ENCODE measurements around the gene CBLN3.
A peak's percentile ranks its signal among the peaks of the same experiment; 100 is the strongest.

The CBLN3 gene

DNA sequence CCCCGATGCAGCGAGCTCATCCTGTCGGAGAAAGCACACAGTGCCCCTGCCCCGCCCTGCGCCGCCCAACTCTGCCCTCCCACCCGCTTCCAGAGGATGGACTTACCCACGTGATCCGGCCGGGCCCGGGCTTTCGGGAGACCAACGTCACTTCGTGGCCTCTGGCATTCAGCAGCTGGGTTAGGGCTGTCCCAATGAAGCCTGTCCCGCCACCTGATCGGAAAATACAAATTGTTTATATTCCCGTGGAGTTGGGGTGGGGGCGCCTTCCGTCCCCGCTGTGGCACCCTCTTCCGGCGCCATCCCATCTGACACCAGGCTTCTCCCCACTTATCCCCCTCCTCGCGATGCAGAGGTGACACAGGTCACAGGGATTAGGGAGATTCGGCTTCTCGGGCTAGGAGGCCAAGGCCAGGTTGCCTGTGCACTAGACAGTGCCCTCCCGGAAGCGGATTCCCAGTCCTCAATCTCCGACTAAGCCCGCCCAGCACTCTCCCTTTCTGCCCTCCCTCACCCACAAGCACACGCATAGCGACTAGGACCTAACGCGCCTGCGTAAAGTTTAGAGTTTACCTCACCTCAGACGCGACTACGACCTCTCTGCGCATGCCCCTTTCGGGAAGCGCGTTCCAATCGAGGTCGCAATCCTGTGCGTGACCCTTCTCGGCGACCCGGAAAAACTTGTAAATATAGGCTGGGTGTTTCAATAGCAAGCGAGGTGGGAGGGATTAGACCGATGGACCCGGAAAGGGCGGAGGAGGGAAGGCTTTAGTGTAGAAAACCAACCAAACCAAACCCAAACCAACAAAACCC, 13.0 kb upstream of the CBLN3 start, which contains the start of gene SDR39U1:
TSS of gene SDR39U1 (minus strand) at position 537 of the 813 bp plus-strand sequence. CDS start at position 530, 7 bp downstream.
- Mint-ChIP-seq H3K9me3 (no peaks in the 10 kb centered on the region), H3K36me3 (ENCODE audit: low read depth) (peaks cover 25% of the 10 kb centered on the region), H3K4me1 (ENCODE audit: low read depth) (peaks cover 32% of the 10 kb centered on the region), H3K27ac (peak within 1 kb of the TSS; percentile 96), H3K27me3 (ENCODE audit: low read depth) (no peaks in the 10 kb centered on the region), H3K4me3 (peak within 1 kb of the TSS; percentile 92)

- Mint-ChIP-seq H3K36me3 (ENCODE audit: low read depth) (peaks cover 26% of the 10 kb centered on the region), H3K9me3 (no peaks in the 10 kb centered on the region), H3K27me3 (ENCODE audit: low read depth) (no peaks in the 10 kb centered on the region), H3K4me3 (peak overlapping the region; percentile 92), H3K4me1 (ENCODE audit: low read depth) (peaks cover 36% of the 10 kb centered on the region), H3K27ac (peak overlapping the region; percentile 96)
Observed at GRCh38 chr14:24441904-24442239, 12.4 kb upstream of the CBLN3 start.

DNA sequence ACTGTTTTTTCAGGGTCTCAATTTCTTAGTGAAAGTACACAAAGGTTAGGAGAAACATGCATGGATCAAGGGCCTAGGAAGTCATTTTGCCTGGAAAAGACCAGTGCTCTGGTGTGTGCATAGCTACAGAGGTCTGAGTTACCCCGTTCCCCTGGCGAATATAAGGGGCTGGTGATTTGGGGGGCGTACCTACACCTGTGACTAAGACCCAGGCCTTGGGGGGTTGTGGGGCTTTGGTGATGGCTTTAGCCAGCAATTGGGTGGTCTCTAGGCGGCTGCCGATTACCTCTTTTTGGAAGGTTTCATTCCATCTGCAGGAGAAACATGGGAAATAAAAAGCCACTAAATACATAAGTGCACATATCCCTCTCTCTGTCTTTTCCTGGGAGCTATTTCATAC, 12.0 kb upstream of the CBLN3 start:
- Mint-ChIP-seq H3K27ac (peak overlapping the region; percentile 96), H3K36me3 (ENCODE audit: low read depth) (peaks cover 30% of the 10 kb centered on the region), H3K4me3 (peak overlapping the region; percentile 92), H3K4me1 (ENCODE audit: low read depth) (peaks cover 40% of the 10 kb centered on the region), H3K9me3 (no peaks in the 10 kb centered on the region), H3K27me3 (ENCODE audit: low read depth) (no peaks in the 10 kb centered on the region)

DNA sequence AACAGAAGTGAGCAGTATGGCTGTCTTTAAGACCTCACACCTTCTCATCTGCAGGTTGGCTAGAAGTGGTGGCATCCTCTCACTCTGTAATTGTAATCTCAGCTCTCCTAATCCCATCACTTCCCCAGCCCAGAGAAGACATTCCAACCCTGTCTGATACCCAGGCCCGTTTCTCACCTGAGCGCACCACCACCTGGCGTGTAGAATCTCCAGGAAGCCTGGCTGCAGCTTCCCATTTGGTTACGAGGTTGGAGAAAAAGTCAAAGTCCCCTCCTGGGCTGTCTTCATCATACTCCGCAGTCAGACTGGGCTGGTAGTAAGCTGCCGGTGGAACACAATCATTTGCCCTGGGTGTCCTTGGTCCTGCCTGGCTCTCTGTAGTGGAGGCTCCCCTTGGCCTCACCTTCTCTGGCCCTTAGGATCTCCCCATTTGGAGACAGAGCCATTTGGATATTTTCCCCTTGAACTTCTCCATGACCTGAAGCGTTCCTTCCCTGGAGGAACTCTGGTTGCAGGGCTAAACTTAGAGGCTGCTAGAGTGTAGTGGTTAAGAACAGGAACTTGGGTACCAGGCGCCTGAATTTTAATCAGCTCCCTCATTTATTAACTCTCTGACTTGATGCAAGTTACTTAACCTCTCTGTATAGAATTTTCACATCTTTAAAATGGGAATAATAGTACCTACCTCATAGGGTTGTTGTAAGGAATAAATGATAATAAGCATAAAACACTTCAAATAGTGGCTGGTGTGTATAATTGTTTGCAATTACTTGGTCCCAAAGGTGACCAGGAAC, 11.3 kb upstream of the CBLN3 start:
- H3K27me3 Mint-ChIP-seq (ENCODE audit: low read depth) = no peaks in the 10 kb centered on the region
- H3K36me3 Mint-ChIP-seq (ENCODE audit: low read depth) = peaks cover 32% of the 10 kb centered on the region
- H3K4me1 Mint-ChIP-seq (ENCODE audit: low read depth) = peaks cover 45% of the 10 kb centered on the region
- no peaks in the 10 kb centered on the region for H3K9me3 Mint-ChIP-seq
- no peak overlapping the region for H3K4me3 Mint-ChIP-seq
- H3K27ac Mint-ChIP-seq = peak overlapping the region; percentile 49

GRCh38 chr14:24439830-24440605, 10.6 kb upstream of the CBLN3 start:
- no peak overlapping the region for H3K4me3 Mint-ChIP-seq
- H3K4me1 Mint-ChIP-seq (ENCODE audit: low read depth) = peaks cover 52% of the 10 kb centered on the region
- H3K36me3 Mint-ChIP-seq (ENCODE audit: low read depth) = peaks cover 40% of the 10 kb centered on the region
- no peaks in the 10 kb centered on the region for H3K9me3 Mint-ChIP-seq
- H3K27ac Mint-ChIP-seq = no peak overlapping the region
- no peaks in the 10 kb centered on the region for H3K27me3 Mint-ChIP-seq (ENCODE audit: low read depth)

DNA sequence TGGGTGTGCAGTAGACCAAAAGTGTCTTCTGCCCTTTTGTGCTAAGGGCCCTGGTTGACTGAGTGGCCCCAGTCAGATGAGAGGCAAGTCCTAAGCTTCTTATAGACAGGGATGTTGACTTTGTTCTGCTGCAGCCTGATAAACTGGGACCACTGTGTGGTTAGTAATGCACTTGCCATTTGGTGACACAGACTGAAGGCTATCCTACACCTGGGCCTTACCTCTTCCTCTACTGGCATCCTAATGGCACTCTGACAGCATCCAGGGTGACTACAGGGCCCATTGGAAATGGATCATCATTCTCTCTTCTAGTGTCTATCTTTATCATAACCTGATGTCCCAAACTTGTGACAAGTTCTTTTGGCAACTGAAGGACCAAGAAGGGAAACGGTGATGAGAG, 9.8 kb upstream of the CBLN3 start:
- Mint-ChIP-seq H3K36me3 (ENCODE audit: low read depth) (peaks cover 46% of the 10 kb centered on the region), H3K27me3 (ENCODE audit: low read depth) (no peaks in the 10 kb centered on the region), H3K4me3 (no peak overlapping the region)

DNA sequence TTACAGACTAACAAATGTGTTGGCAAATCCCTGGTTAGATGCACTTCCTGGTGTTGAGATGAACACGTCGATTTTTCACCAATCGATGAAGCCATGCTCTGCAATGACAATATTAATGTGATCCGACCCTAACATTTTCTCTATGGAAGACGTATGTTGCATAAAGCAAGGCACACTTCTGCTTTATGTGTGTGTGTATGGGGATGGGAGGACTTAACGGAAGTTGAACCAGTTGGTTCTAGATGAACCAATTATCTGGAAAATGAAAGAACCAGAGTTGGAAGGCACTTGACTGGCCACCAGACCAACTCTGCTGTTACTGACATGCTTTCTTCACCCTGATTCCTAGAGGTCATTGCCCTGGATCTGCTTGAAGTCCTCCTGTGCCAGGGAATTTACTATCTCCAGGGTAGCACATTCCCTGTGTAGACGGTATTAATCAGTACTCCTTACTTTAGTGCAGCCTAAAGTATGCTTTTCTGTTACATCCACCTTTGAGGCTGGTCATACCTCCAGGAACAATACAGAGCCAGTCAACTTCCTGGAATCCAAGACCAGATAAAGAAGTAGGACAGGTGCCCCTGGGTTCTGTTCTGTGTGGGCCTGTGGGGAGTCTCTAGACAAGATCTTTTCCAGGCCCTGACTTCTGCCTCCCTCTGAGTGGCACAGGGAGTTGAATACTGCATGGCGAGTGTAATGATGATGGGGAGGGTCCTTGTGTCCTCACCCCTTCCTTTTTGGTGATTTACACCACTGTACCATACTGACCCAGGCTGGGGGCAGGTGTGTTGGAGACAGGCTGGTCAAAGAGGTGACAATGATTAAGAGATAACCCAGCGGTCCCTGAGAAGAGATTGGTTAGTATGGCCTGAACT, 9.0 kb upstream of the CBLN3 start:
- Mint-ChIP-seq H3K27me3 (ENCODE audit: low read depth) (no peaks in the 10 kb centered on the region), H3K27ac (peak overlapping the region; percentile 27), H3K4me1 (ENCODE audit: low read depth) (peaks cover 59% of the 10 kb centered on the region), H3K4me3 (no peak overlapping the region), H3K9me3 (no peaks in the 10 kb centered on the region), H3K36me3 (ENCODE audit: low read depth) (peaks cover 52% of the 10 kb centered on the region)

More for the DNA sequence above, 9.8 kb upstream of the CBLN3 start:
- peaks cover 55% of the 10 kb centered on the region for H3K4me1 Mint-ChIP-seq (ENCODE audit: low read depth)
- H3K9me3 Mint-ChIP-seq = no peaks in the 10 kb centered on the region
- peak overlapping the region; percentile 27 for H3K27ac Mint-ChIP-seq

DNA sequence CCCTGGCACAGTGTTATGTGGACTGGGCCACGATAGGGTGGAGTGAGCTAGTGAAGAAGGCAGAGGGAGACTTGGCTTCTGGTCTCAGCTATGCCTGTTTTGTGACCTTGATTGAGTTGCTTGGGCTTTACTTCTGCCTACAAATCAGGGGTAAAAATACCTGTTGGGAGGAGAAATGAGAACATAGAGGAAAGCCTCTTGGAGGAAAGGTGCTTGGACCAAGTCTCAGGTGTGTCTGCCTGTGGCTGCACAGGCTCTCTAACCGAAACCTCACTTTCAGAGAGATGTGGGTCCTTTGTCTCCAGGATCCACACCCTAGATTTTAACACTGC, 8.2 kb upstream of the CBLN3 start:
- Mint-ChIP-seq H3K4me1 (ENCODE audit: low read depth) (peaks cover 63% of the 10 kb centered on the region), H3K27ac (peak overlapping the region; percentile 60), H3K36me3 (ENCODE audit: low read depth) (peaks cover 57% of the 10 kb centered on the region), H3K27me3 (ENCODE audit: low read depth) (no peaks in the 10 kb centered on the region), H3K4me3 (no peak overlapping the region), H3K9me3 (no peaks in the 10 kb centered on the region)

- Mint-ChIP-seq H3K36me3 (ENCODE audit: low read depth) (peaks cover 56% of the 10 kb centered on the region), H3K27me3 (ENCODE audit: low read depth) (no peaks in the 10 kb centered on the region), H3K4me1 (ENCODE audit: low read depth) (peaks cover 63% of the 10 kb centered on the region), H3K4me3 (peak overlapping the region; percentile 37), H3K27ac (peak overlapping the region; percentile 71), H3K9me3 (no peaks in the 10 kb centered on the region)
Observed at GRCh38 chr14:24437020-24437735, 7.7 kb upstream of the CBLN3 start.

DNA sequence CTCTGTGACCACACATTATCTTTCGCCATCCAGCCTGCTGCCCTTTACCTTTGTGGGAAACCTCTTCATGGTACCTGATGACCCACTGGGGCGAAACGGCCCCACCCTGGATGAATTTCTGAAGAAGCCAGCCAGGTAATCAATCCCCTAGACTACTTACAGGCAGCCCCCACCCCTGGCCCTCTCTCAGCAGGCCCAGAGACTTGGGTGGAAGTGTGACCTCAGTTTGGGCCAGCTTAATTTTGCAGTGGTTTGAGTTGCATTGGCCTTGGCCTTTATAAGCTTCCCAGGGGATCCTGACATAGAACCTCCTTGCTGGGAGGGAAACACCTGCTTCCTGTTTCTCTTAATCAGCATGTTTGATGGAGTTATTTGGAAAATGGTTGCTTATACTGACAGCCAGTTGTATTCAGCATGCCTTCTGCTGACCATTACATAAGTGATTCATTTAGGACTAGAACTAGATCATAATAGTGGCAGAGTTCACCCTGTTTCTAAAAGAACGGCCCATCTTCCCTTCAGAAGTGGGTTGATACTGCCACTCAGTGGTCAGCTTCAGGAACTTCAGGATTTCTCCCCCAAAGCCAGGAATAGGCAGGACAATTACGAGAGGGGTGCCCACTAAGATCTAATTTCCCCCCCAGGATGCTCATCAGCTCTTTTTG, 7.0 kb upstream of the CBLN3 start:
- H3K36me3 Mint-ChIP-seq (ENCODE audit: low read depth) = peaks cover 59% of the 10 kb centered on the region
- peak overlapping the region; percentile 37 for H3K4me3 Mint-ChIP-seq
- H3K27ac Mint-ChIP-seq = peak overlapping the region; percentile 71
- no peaks in the 10 kb centered on the region for H3K27me3 Mint-ChIP-seq (ENCODE audit: low read depth)
- H3K9me3 Mint-ChIP-seq = no peaks in the 10 kb centered on the region
- peaks cover 62% of the 10 kb centered on the region for H3K4me1 Mint-ChIP-seq (ENCODE audit: low read depth)

DNA sequence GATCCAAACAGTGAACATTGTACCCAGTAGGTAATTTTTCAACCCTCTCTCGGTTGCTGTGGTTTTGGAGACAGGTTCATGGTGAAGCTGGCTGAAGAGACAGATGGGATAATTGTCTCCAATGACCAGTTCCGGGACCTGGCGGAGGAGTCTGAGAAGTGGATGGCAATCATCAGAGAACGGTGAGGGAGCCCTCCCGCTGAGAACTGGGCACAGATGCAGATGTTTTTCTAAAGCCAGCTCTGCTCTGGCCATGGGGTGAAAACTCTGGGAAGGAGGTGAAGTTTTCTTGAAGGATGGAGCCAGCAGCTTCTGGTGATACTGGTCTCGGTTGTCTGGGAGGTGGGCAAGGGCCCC, 6.5 kb upstream of the CBLN3 start:
- Mint-ChIP-seq H3K4me1 (ENCODE audit: low read depth) (peaks cover 62% of the 10 kb centered on the region), H3K27ac (no peak overlapping the region), H3K27me3 (ENCODE audit: low read depth) (no peaks in the 10 kb centered on the region), H3K4me3 (no peak overlapping the region), H3K36me3 (ENCODE audit: low read depth) (peaks cover 59% of the 10 kb centered on the region), H3K9me3 (no peaks in the 10 kb centered on the region)

GRCh38 chr14:24435192-24435810, 5.8 kb upstream of the CBLN3 start:
- Mint-ChIP-seq H3K4me3 (no peak overlapping the region), H3K9me3 (no peaks in the 10 kb centered on the region), H3K4me1 (ENCODE audit: low read depth) (peaks cover 58% of the 10 kb centered on the region), H3K27me3 (ENCODE audit: low read depth) (no peaks in the 10 kb centered on the region), H3K36me3 (ENCODE audit: low read depth) (peaks cover 54% of the 10 kb centered on the region), H3K27ac (peak overlapping the region; percentile 50)

- no peak overlapping the region for H3K27ac Mint-ChIP-seq
- H3K27me3 Mint-ChIP-seq (ENCODE audit: low read depth) = no peaks in the 10 kb centered on the region
- peaks cover 57% of the 10 kb centered on the region for H3K4me1 Mint-ChIP-seq (ENCODE audit: low read depth)
- H3K9me3 Mint-ChIP-seq = no peaks in the 10 kb centered on the region
- peaks cover 54% of the 10 kb centered on the region for H3K36me3 Mint-ChIP-seq (ENCODE audit: low read depth)
- H3K4me3 Mint-ChIP-seq = no peak overlapping the region
Observed at GRCh38 chr14:24434676-24435075, 5.2 kb upstream of the CBLN3 start.

Data from T-helper 1 cell treated with Interleukin-12 subunit alpha and Interleukin-12 subunit beta and Interleukin-4 antibody, amounts not matched to agents 30 μg/mL and 1 μg/mL, for 36 hours (primary cell).